Activated B cell treated with CpG ODN at 0.5 μM for 24 hours (primary cell): ENCODE data around the gene KRT16. TPM values are rescaled to one million over a fixed set of nuclear protein-coding genes. Genes with fewer than 3 reads are reported as not detected.

Experiments
- ATAC-seq: fragments of 200-7000 bp; cut with Tn5 transposase; one replicate; pipeline ENCODE4 v1.10.0; 2021; ENCODE audit warnings: low read depth, mild to moderate bottlenecking, moderate library complexity
- CTCF ChIA-PET: fragments of 350-600 bp; sonication (Branson Sonifier 250); formaldehyde crosslinking; loops from one replicate; lab custom pipeline; 2021; ENCODE audit warnings: antibody characterized with exemption; lab: Charles Lee
- POLR2A ChIA-PET: fragments of 350-600 bp; sonication (Branson Sonifier 250); formaldehyde crosslinking; loops from one replicate; lab custom pipeline; 2021; ENCODE audit warnings: antibody characterized with exemption; lab: Charles Lee
- DNase-seq: peaks from one replicate; pipeline ENCODE4 v3.0.0; 2022
- H3K27ac Mint-ChIP-seq: one replicate; pipeline ENCODE4 v1.8.0; 2020; ENCODE audit warnings: mixed read lengths
- H3K27me3 Mint-ChIP-seq: one replicate; pipeline ENCODE4 v1.8.0; 2021; ENCODE audit warnings: mixed read lengths
- H3K36me3 Mint-ChIP-seq: one replicate; pipeline ENCODE4 v1.8.0; 2021; ENCODE audit warnings: low read depth, mixed read lengths
- H3K4me1 Mint-ChIP-seq: one replicate; pipeline ENCODE4 v1.8.0; 2021; ENCODE audit warnings: mixed read lengths
- H3K4me3 Mint-ChIP-seq: one replicate; pipeline ENCODE4 v1.8.0; 2020; ENCODE audit warnings: mild to moderate bottlenecking, mixed read lengths
- H3K9me3 Mint-ChIP-seq: one replicate; pipeline ENCODE4 v1.8.0; 2020; ENCODE audit warnings: mixed read lengths
- CTCF ChIP-seq: fragments of 200-600 bp; IDR thresholded peaks from one replicate; pipeline ENCODE4 v1.8.0; 2022; ENCODE audit warnings: antibody characterized with exemption, mild to moderate bottlenecking
- intact Hi-C: fragments of 100-400 bp; cut with micrococcal nuclease; formaldehyde crosslinking; loops from one replicate; pipeline ENCODE4 v1.15.1; 2024
- total RNA-seq: library from RNA; stranded (reverse); gene quantifications from 2 replicates; pipeline ENCODE4 v1.2.3, GENCODE V29; 2022

Gene KRT16
- total RNA-seq, 1 donor from 2014 or later: not detected

- no peak for ATAC-seq
- ChIA-PET POLR2A (no interaction called here), CTCF (no interaction called here)
- no peak for DNase-seq
- intact Hi-C loops: no loop called here
- Mint-ChIP-seq H3K36me3 (no peaks in the 10 kb centered on the region), H3K27ac (no peak overlapping the region), H3K4me3 (no peak overlapping the region), H3K9me3 (no peaks in the 10 kb centered on the region), H3K4me1 (no peaks in the 10 kb centered on the region), H3K27me3 (peaks cover 2% of the 10 kb centered on the region)
- TF ChIP-seq CTCF: no peak
Measured at GRCh38 chr17:41633556-41634199, 21.1 kb upstream of the KRT16 start.

GRCh38 chr17:41632482-41633105 is 20.0 kb upstream of the KRT16 start:
- Mint-ChIP-seq H3K4me3 (no peak overlapping the region), H3K36me3 (no peaks in the 10 kb centered on the region), H3K4me1 (no peaks in the 10 kb centered on the region), H3K27me3 (peaks cover under 1% of the 10 kb centered on the region), H3K27ac (no peak overlapping the region), H3K9me3 (no peaks in the 10 kb centered on the region)
- CTCF ChIA-PET: no interaction called here
- intact Hi-C loops: no loop called here
- TF ChIP-seq CTCF: no peak
- POLR2A ChIA-PET: no interaction called here
- ATAC-seq: no peak
- DNase-seq: no peak

GRCh38 chr17:41631898-41632285 is 19.3 kb upstream of the KRT16 start:
- peaks cover 8% of the 10 kb centered on the region for H3K27me3 Mint-ChIP-seq
- no peak for TF ChIP-seq CTCF
- H3K4me3 Mint-ChIP-seq: no peak overlapping the region
- DNase-seq (no peak), ATAC-seq (no peak)
- POLR2A ChIA-PET: no interaction called here
- H3K27ac Mint-ChIP-seq: no peak overlapping the region
- no peaks in the 10 kb centered on the region for H3K9me3 Mint-ChIP-seq
- CTCF ChIA-PET: no interaction called here
- no peaks in the 10 kb centered on the region for H3K4me1 Mint-ChIP-seq
- H3K36me3 Mint-ChIP-seq: no peaks in the 10 kb centered on the region
- intact Hi-C loops: no loop called here

GRCh38 chr17:41631025-41631897 is 18.7 kb upstream of the KRT16 start:
- CTCF ChIA-PET: no interaction called here
- H3K4me3 Mint-ChIP-seq: no peak overlapping the region
- H3K9me3 Mint-ChIP-seq: no peaks in the 10 kb centered on the region
- H3K36me3 Mint-ChIP-seq: no peaks in the 10 kb centered on the region
- DNase-seq: no peak
- peaks cover 8% of the 10 kb centered on the region for H3K27me3 Mint-ChIP-seq
- ATAC-seq: no peak
- TF ChIP-seq CTCF: no peak
- no peaks in the 10 kb centered on the region for H3K4me1 Mint-ChIP-seq
- intact Hi-C loops: no loop called here
- H3K27ac Mint-ChIP-seq: no peak overlapping the region
- POLR2A ChIA-PET: no interaction called here
